A549 (cell line): Measurements from ENCODE around the gene DCLK2.

Source experiments
- CBX8 ChIP-seq: fragments of 200-600 bp; sonication (generic); IDR thresholded peaks from 2 replicates; pipeline ENCODE4 v1.6.1; 2016
- CEBPB ChIP-seq, 2 experiments: fragments of >200 bp in 1 of 2; sonication (Bioruptor Twin) in 1 of 2; formaldehyde crosslinking in 1 of 2; IDR thresholded peaks; 2 replicates each; pipeline ENCODE4 v1.6.1; 2012 to 2016
- EHF ChIP-seq: fragments of 250-450 bp; sonication (Bioruptor Pico); IDR thresholded peaks from 2 replicates; pipeline ENCODE4 v1.5.0; 2020; ENCODE audit warnings: mild to moderate bottlenecking
- ELK1 ChIP-seq: fragments of 150-350 bp; IDR thresholded peaks from 2 replicates; pipeline ENCODE4 v1.6.1; 2014; ENCODE audit warnings: low read depth, mild to moderate bottlenecking, low read length
- HMGXB4 ChIP-seq: fragments of 250-450 bp; sonication (Bioruptor Pico); IDR thresholded peaks from 2 replicates; pipeline ENCODE4 v1.5.0; 2021; ENCODE audit warnings: mild to moderate bottlenecking, moderate library complexity, borderline replicate concordance
- JUN ChIP-seq, 2 experiments: fragments of >200 bp; sonication (Bioruptor Twin); formaldehyde crosslinking; IDR thresholded peaks; 2 replicates in 1 of 2; 3 replicates in 1 of 2; pipeline ENCODE4 v1.6.1; 2016 to 2017
- TF ChIP-seq, protein P1 (sequence below): fragments of >200 bp; sonication (Bioruptor Twin); formaldehyde crosslinking; IDR thresholded peaks from 3 replicates; pipeline ENCODE4 v1.5.1; 2016
- TF ChIP-seq, protein P2 (sequence below): fragments of 250-450 bp; sonication (Bioruptor Pico); IDR thresholded peaks from 2 replicates; pipeline ENCODE4 v1.5.0; 2020; ENCODE audit warnings: low read depth, mild to moderate bottlenecking, moderate library complexity

GRCh38 chr4:150136481-150136880, 58.2 kb downstream of the DCLK2 start:
- no peak for TF ChIP-seq CBX8
- TF ChIP-seq, protein P1, sequence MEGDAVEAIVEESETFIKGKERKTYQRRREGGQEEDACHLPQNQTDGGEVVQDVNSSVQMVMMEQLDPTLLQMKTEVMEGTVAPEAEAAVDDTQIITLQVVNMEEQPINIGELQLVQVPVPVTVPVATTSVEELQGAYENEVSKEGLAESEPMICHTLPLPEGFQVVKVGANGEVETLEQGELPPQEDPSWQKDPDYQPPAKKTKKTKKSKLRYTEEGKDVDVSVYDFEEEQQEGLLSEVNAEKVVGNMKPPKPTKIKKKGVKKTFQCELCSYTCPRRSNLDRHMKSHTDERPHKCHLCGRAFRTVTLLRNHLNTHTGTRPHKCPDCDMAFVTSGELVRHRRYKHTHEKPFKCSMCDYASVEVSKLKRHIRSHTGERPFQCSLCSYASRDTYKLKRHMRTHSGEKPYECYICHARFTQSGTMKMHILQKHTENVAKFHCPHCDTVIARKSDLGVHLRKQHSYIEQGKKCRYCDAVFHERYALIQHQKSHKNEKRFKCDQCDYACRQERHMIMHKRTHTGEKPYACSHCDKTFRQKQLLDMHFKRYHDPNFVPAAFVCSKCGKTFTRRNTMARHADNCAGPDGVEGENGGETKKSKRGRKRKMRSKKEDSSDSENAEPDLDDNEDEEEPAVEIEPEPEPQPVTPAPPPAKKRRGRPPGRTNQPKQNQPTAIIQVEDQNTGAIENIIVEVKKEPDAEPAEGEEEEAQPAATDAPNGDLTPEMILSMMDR = no peak
- no peak for TF ChIP-seq CEBPB (IDR thresholded peaks at IDR 0.05)
- TF ChIP-seq JUN (IDR thresholded peaks at IDR 0.05) = no peak
- no peak for TF ChIP-seq EHF
- TF ChIP-seq, protein P2, sequence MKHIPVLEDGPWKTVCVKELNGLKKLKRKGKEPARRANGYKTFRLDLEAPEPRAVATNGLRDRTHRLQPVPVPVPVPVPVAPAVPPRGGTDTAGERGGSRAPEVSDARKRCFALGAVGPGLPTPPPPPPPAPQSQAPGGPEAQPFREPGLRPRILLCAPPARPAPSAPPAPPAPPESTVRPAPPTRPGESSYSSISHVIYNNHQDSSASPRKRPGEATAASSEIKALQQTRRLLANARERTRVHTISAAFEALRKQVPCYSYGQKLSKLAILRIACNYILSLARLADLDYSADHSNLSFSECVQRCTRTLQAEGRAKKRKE (CRISPR knock-in tag) = no peak
- no peak for TF ChIP-seq HMGXB4 (CRISPR knock-in tag)
- no peak for TF ChIP-seq ELK1
